PC-9 (cell line): ENCODE data around the gene KLHL17. TPM values are rescaled to one million over a fixed set of nuclear protein-coding genes. Genes with fewer than 3 reads are reported as not detected.

Experiments
- BruUV-seq: library from RNA; stranded (reverse); fragments of 400-500 nt; replicated peaks from 2 replicates; lab custom pipeline; 2021; lab: Mats Ljungman, UMichigan
- CTCF ChIA-PET: fragments of 300-600 bp; sonication (Branson Sonifier 250); formaldehyde crosslinking; loops from one replicate; lab custom pipeline; 2022; ENCODE audit warnings: antibody characterized with exemption; lab: Charles Lee
- POLR2A ChIA-PET: fragments of 300-600 bp; sonication (Branson Sonifier 250); formaldehyde crosslinking; loops from one replicate; lab custom pipeline; 2022; ENCODE audit warnings: antibody characterized with exemption; ENCODE audit not compliant: unreplicated experiment; lab: Charles Lee
- DNase-seq, 2 experiments: peaks; one replicate each; pipeline versions ENCODE4 v3.0.0 to v3.0.0-alpha.2; 2015 to 2022; ENCODE audit warnings: mixed read lengths in 1 of 2
- H2AFZ ChIP-seq: fragments of 200-600 bp; sonication (generic); 2 replicates; pipeline ENCODE4 v1.8.1; 2017; ENCODE audit warnings: antibody characterized with exemption
- H3F3A ChIP-seq: fragments of 200-600 bp; sonication (generic); 2 replicates; pipeline ENCODE4 v1.8.1; 2017; ENCODE audit warnings: antibody characterized with exemption, mild to moderate bottlenecking, low read depth; ENCODE audit not compliant: insufficient read depth
- H3K27ac ChIP-seq: fragments of 200-600 bp; sonication (generic); 2 replicates; pipeline ENCODE4 v1.6.1; 2016; ENCODE audit warnings: mixed run types
- H3K27me3 ChIP-seq: fragments of 200-600 bp; sonication (generic); 2 replicates; pipeline ENCODE4 v1.6.1; 2016; ENCODE audit warnings: low read depth, mixed run types; ENCODE audit not compliant: insufficient read depth
- H3K36me3 ChIP-seq: fragments of 200-600 bp; sonication (generic); 2 replicates; pipeline ENCODE4 v1.6.1; 2016; ENCODE audit warnings: low read depth, mixed run types
- H3K4me1 ChIP-seq: fragments of 200-600 bp; sonication (generic); replicated peaks from 2 replicates; pipeline ENCODE4 v1.6.1; 2016; ENCODE audit warnings: mixed run types; ENCODE audit not compliant: insufficient read depth
- H3K4me2 ChIP-seq: fragments of 200-600 bp; sonication (generic); 2 replicates; pipeline ENCODE4 v1.6.1; 2017; ENCODE audit warnings: mixed run types
- H3K4me3 ChIP-seq: fragments of 200-600 bp; sonication (generic); 2 replicates; pipeline ENCODE4 v1.6.1; 2016; ENCODE audit warnings: mixed run types
- H3K79me2 ChIP-seq: fragments of 200-600 bp; sonication (generic); 2 replicates; pipeline ENCODE4 v1.6.1; 2017; ENCODE audit warnings: low read depth, mixed run types
- H3K9me2 ChIP-seq: fragments of 200-600 bp; sonication (generic); 2 replicates; pipeline ENCODE4 v1.8.1; 2017; ENCODE audit warnings: mild to moderate bottlenecking; ENCODE audit not compliant: insufficient read depth
- H3K9me3 ChIP-seq: fragments of 200-600 bp; sonication (generic); 2 replicates; pipeline ENCODE4 v1.8.1; 2016; ENCODE audit warnings: low read depth; ENCODE audit not compliant: insufficient read depth
- H4K20me1 ChIP-seq: fragments of 200-600 bp; sonication (generic); 2 replicates; pipeline ENCODE4 v1.8.1; 2017; ENCODE audit not compliant: insufficient read depth
- CTCF ChIP-seq: fragments of 200-600 bp; sonication (generic); conservative IDR thresholded peaks from 2 replicates; pipeline ENCODE4 v1.6.1; 2017; ENCODE audit warnings: mixed run types, antibody characterized with exemption, mild to moderate bottlenecking, moderate library complexity
- EZH2 ChIP-seq: fragments of 200-600 bp; sonication (generic); IDR thresholded peaks from 2 replicates; pipeline ENCODE4 v1.8.0; 2017; ENCODE audit warnings: antibody characterized with exemption, low read depth
- intact Hi-C: fragments of 100-400 bp; cut with micrococcal nuclease; formaldehyde crosslinking; loops from one replicate; pipeline ENCODE4 v1.10.0; 2022; ENCODE audit not compliant: unreplicated experiment
- total RNA-seq: library from RNA; stranded (reverse); gene quantifications from 2 replicates; pipeline ENCODE4 v1.2.3, GENCODE V29; 2021

KLHL17 gene
- total RNA-seq, 1 experiment from 2014 or later, result 22.7 TPM

GRCh38 chr1:966135-966703 is 5.8 kb downstream of the KLHL17 start, which contains the start of gene PLEKHN1:
TSS of gene PLEKHN1 (plus strand) at chr1:966482. CDS start at chr1:966532, 50 bp downstream.
- intact Hi-C loops, result no loop called here
- peak within 1 kb of the TSS; percentile 81 for H3K4me2 ChIP-seq
- H3K9me2 ChIP-seq, result no peaks in the 10 kb centered on the region
- peaks cover 4% of the 10 kb centered on the region; the same call in 1 of the 2 replicates for H3K79me2 ChIP-seq
- peak; percentile 68 to 84 for DNase-seq
- H3K4me3 ChIP-seq, result peak within 1 kb of the TSS; percentile 83
- peaks cover 14% of the 10 kb centered on the region for H3K4me1 ChIP-seq
- peak within 1 kb of the TSS; percentile 77 for H2AFZ ChIP-seq
- no peaks in the 10 kb centered on the region for H3K9me3 ChIP-seq
- no peaks in the 10 kb centered on the region for H4K20me1 ChIP-seq
- TF ChIP-seq EZH2 (no peak), CTCF (no peak)
- peaks cover 37% of the 10 kb centered on the region; the same call in 1 of the 2 replicates for H3F3A ChIP-seq
- H3K27ac ChIP-seq, result peak within 1 kb of the TSS; percentile 99
- TSS peak; percentile 84 for BruUV-seq
- H3K36me3 ChIP-seq, result no peaks in the 10 kb centered on the region
- ChIA-PET POLR2A (interaction anchor here (0.6 to 0.7 kb wide), 2 partner anchors 43 to 108 kb away, joined by 3 to 4 read pairs; partner anchors contain the start of gene RNF223), CTCF (interaction anchor here (0.6 to 1.0 kb wide), 2 partner anchors 382 to 954 kb away, joined by 3 read pairs; no protein-coding TSS in a partner anchor)
- H3K27me3 ChIP-seq, result no peaks in the 10 kb centered on the region

- no peaks in the 10 kb centered on the region for H3K36me3 ChIP-seq
- peak overlapping the region; percentile 99 for H3K27ac ChIP-seq
- DNase-seq, result peak; percentile 70 to 74
- intact Hi-C loops, result no loop called here
- peak overlapping the region; percentile 66 for H2AFZ ChIP-seq
- POLR2A ChIA-PET, result interaction anchor here (0.6 to 0.7 kb wide), 3 partner anchors 18 to 107 kb away, joined by 3 to 4 read pairs (median 3); partner anchors contain the start of gene RNF223
- 0 out of 2 replicates have a peak, but pooled peaks have one; percentile 21 for TF ChIP-seq CTCF
- TF ChIP-seq EZH2, result no peak
- no peaks in the 10 kb centered on the region for H3K9me2 ChIP-seq
- peaks cover 4% of the 10 kb centered on the region; the same call in 1 of the 2 replicates for H3K79me2 ChIP-seq
- H3K9me3 ChIP-seq, result no peaks in the 10 kb centered on the region
- TSS peak; percentile 34 for BruUV-seq
- H3K4me3 ChIP-seq, result peak overlapping the region; percentile 83
- peaks cover 14% of the 10 kb centered on the region for H3K4me1 ChIP-seq
- peaks cover 37% of the 10 kb centered on the region; the same call in 1 of the 2 replicates for H3F3A ChIP-seq
- H3K4me2 ChIP-seq, result peak overlapping the region; percentile 81
- CTCF ChIA-PET, result interaction anchor here (0.6 to 1.0 kb wide), 3 partner anchors 10 to 953 kb away, joined by 3 read pairs; no protein-coding TSS in a partner anchor
- H4K20me1 ChIP-seq, result no peaks in the 10 kb centered on the region
- no peaks in the 10 kb centered on the region for H3K27me3 ChIP-seq
These were observed 6.4 kb downstream of the KLHL17 start for GRCh38 chr1:966704-967300.
